ENCODE results near the gene RPTOR. TPM values are rescaled to one million over a fixed set of nuclear protein-coding genes. Genes with fewer than 3 reads are reported as not detected.

The RPTOR gene
- total and polyA plus RNA-seq, 4 experiments from 2014 or later = 2.4 to 51.8 (median 29.6) TPM

GRCh38 chr17:80633994-80634566, 89.4 kb downstream of the RPTOR start:
- Mint-ChIP-seq H3K27ac (peak overlapping the region in 1 of 7 donors; percentile 10), H3K4me1 (peaks cover 12 to 34% (median 24%) of the 10 kb centered on the region in 4 donors), H3K27me3 (no peaks in the 10 kb centered on the region), H3K36me3 (no peaks in the 10 kb centered on the region), H3K4me3 (peak overlapping the region in 1 of 8 donors; percentile 37), H3K9me3 (peaks cover 0 to 4% (median 0%) of the 10 kb centered on the region in 8 donors)
- ChIA-PET POLR2A (ENCODE audit: partially characterized antibody) (no interaction called here), CTCF (ENCODE audit: partially characterized antibody) (interaction anchor here (1.0 kb wide), 1 partner anchor 97 kb away, joined by 3 read pairs; no protein-coding TSS in a partner anchor)
- Histone ChIP-seq H3K36me3 (ENCODE audit: insufficient read depth, low read length) (no peaks in the 10 kb centered on the region), H3K4me3 (ENCODE audit: low read length in 2 of 2) (no peak overlapping the region), H3K9me3 (ENCODE audit: control insufficient read depth in 1 of 2, low read length in 2 of 2) (no peaks in the 10 kb centered on the region), H3K27me3 (ENCODE audit: insufficient read depth, low read length) (no peaks in the 10 kb centered on the region), H3K4me1 (ENCODE audit: insufficient read depth, low read length) (no peaks in the 10 kb centered on the region), H3K27ac (ENCODE audit: low read depth, low read length) (no peak overlapping the region)
- no peak for DNase-seq
- intact Hi-C loops (cut with micrococcal nuclease) = no loop called here

GRCh38 chr17:80636361-80637018, 91.9 kb downstream of the RPTOR start:
- Mint-ChIP-seq H3K4me1 (peaks cover 12 to 34% (median 24%) of the 10 kb centered on the region in 4 donors), H3K9me3 (peaks cover 0 to 4% (median 0%) of the 10 kb centered on the region in 8 donors), H3K27me3 (no peaks in the 10 kb centered on the region), H3K4me3 (peak overlapping the region in 2 of 8 donors; percentile 23 to 43), H3K27ac (peak overlapping the region in 1 of 7 donors; percentile 62), H3K36me3 (peaks cover 0 to 10% of the 10 kb centered on the region in 2 donors)
- Histone ChIP-seq H3K4me3 (ENCODE audit: low read length in 2 of 2) (no peak overlapping the region), H3K4me1 (ENCODE audit: insufficient read depth, low read length) (no peaks in the 10 kb centered on the region), H3K27me3 (ENCODE audit: insufficient read depth, low read length) (no peaks in the 10 kb centered on the region), H3K27ac (ENCODE audit: low read depth, low read length) (no peak overlapping the region), H3K9me3 (ENCODE audit: control insufficient read depth in 1 of 2, low read length in 2 of 2) (no peaks in the 10 kb centered on the region), H3K36me3 (ENCODE audit: insufficient read depth, low read length) (no peaks in the 10 kb centered on the region)
- POLR2A ChIA-PET (ENCODE audit: partially characterized antibody) = interaction anchor here (1.0 kb wide), 1 partner anchor 85 kb away, joined by 3 read pairs; no protein-coding TSS in a partner anchor
- CTCF ChIA-PET (ENCODE audit: partially characterized antibody) = interaction anchor here (1.2 kb wide), 1 partner anchor 262 kb away, joined by 3 read pairs; no protein-coding TSS in a partner anchor
- intact Hi-C loops (cut with micrococcal nuclease) = no loop called here
- DNase-seq = no peak

GRCh38 chr17:80637048-80637781, 92.6 kb downstream of the RPTOR start:
- Mint-ChIP-seq H3K4me3 (peak overlapping the region in 3 of 8 donors; percentile 23 to 43 (median 25)), H3K4me1 (peaks cover 8 to 30% (median 20%) of the 10 kb centered on the region in 4 donors), H3K27me3 (no peaks in the 10 kb centered on the region), H3K36me3 (peaks cover 0 to 10% of the 10 kb centered on the region in 2 donors), H3K27ac (peak overlapping the region in 1 of 7 donors; percentile 54), H3K9me3 (peaks cover 0 to 4% (median 0%) of the 10 kb centered on the region in 8 donors)
- DNase-seq = no peak
- no peaks in the 10 kb centered on the region for H3K36me3 ChIP-seq (ENCODE audit: insufficient read depth, low read length)
- ChIA-PET CTCF (ENCODE audit: partially characterized antibody) (interaction anchor here (0.6 to 1.2 kb wide), 5 partner anchors 12 to 261 kb away, joined by 3 read pairs; no protein-coding TSS in a partner anchor), POLR2A (ENCODE audit: partially characterized antibody) (interaction anchor here (1.0 to 1.6 kb wide), 3 partner anchors 10 to 84 kb away, joined by 3 to 8 read pairs (median 4); no protein-coding TSS in a partner anchor)
- no peak overlapping the region for H3K27ac ChIP-seq (ENCODE audit: low read depth, low read length)
- no peaks in the 10 kb centered on the region for H3K27me3 ChIP-seq (ENCODE audit: insufficient read depth, low read length)
- H3K9me3 ChIP-seq (ENCODE audit: control insufficient read depth in 1 of 2, low read length in 2 of 2) = no peaks in the 10 kb centered on the region
- no peak overlapping the region for H3K4me3 ChIP-seq (ENCODE audit: low read length in 2 of 2)
- H3K4me1 ChIP-seq (ENCODE audit: insufficient read depth, low read length) = no peaks in the 10 kb centered on the region
- intact Hi-C loops (cut with micrococcal nuclease) = no loop called here

DNA sequence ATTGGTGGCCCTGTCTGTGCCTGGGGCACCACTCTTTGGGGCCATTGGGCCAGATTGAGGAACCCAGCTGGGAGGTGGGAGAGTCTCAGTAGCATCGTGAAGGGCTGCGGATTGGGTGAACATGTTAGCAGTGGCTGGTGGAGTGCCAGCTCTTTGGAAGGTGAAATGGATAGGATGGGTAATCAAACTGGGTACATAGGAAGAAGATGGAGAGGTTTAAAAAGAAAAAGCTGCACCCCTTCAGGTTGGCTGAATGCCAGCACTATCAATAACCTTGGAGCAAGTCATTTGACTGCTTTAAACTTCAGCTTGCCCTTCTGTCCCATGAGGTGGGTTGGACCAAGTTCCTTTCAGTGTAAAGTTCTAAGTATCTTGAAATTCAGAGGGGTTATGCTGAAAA, 95.0 kb downstream of the RPTOR start:
- no peaks in the 10 kb centered on the region for H3K27me3 Mint-ChIP-seq
- no peaks in the 10 kb centered on the region for H3K36me3 ChIP-seq (ENCODE audit: insufficient read depth, low read length)
- POLR2A ChIA-PET (ENCODE audit: partially characterized antibody) = no interaction called here
- CTCF ChIA-PET (ENCODE audit: partially characterized antibody) = no interaction called here
- H3K9me3 Mint-ChIP-seq = peaks cover 0 to 4% (median 0%) of the 10 kb centered on the region in 8 donors
- H3K36me3 Mint-ChIP-seq = peaks cover 2 to 22% of the 10 kb centered on the region in 2 donors
- H3K4me3 ChIP-seq (ENCODE audit: low read length in 2 of 2) = no peak overlapping the region
- no peak overlapping the region for H3K27ac ChIP-seq (ENCODE audit: low read depth, low read length)
- no peaks in the 10 kb centered on the region for H3K9me3 ChIP-seq (ENCODE audit: control insufficient read depth in 1 of 2, low read length in 2 of 2)
- H3K4me1 ChIP-seq (ENCODE audit: insufficient read depth, low read length) = no peaks in the 10 kb centered on the region
- no peak for DNase-seq
- H3K4me3 Mint-ChIP-seq = no peak overlapping the region
- intact Hi-C loops (cut with micrococcal nuclease) = no loop called here
- H3K27ac Mint-ChIP-seq = peak overlapping the region in 1 of 7 donors; percentile 22
- H3K27me3 ChIP-seq (ENCODE audit: insufficient read depth, low read length) = no peaks in the 10 kb centered on the region
- H3K4me1 Mint-ChIP-seq = peaks cover 4 to 28% (median 16%) of the 10 kb centered on the region in 4 donors

DNA sequence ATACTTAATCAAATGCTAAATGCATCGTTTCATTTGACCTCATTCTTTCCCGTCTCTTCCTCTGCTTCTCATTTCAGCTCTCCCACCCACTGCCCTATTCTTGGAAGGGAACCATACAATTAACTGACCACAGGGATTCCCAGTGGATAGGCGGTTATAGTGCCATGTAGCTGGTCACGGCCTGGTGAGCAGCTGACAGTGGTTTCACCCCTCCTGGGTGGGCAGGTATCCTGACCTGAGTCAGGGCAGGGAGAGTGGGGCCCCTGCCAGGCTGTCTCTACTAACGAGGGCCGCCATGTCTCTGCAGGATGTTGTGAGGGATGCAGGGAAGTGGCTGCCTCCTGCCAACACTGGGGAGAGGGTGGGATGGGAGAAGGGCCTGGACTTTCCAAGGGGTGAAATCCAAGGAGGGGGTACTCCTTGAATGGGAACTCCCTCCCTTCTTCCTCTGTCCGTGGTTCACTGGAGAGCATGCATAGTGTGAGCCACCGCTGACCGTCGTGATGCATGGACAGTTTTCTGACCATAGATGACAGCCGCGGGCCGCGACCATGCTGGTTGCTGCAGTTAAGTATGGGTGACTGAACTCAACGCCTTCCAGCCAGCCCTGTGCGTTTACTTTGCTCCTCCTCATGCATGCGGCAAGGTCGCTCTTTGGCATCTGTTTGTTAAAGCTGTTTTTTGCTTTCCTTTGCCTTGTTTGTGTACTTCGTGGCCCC, 95.9 kb downstream of the RPTOR start:
- Histone ChIP-seq H3K27ac (ENCODE audit: low read depth, low read length) (no peak overlapping the region), H3K4me1 (ENCODE audit: insufficient read depth, low read length) (peaks cover 4% of the 10 kb centered on the region), H3K36me3 (ENCODE audit: insufficient read depth, low read length) (no peaks in the 10 kb centered on the region), H3K4me3 (ENCODE audit: low read length in 2 of 2) (no peak overlapping the region), H3K9me3 (ENCODE audit: control insufficient read depth in 1 of 2, low read length in 2 of 2) (no peaks in the 10 kb centered on the region), H3K27me3 (ENCODE audit: insufficient read depth, low read length) (no peaks in the 10 kb centered on the region)
- no peaks in the 10 kb centered on the region for H3K9me3 Mint-ChIP-seq
- peaks cover 2 to 26% of the 10 kb centered on the region in 2 donors for H3K36me3 Mint-ChIP-seq
- H3K4me1 Mint-ChIP-seq = peaks cover 5 to 32% (median 17%) of the 10 kb centered on the region in 4 donors
- no peak overlapping the region for H3K27ac Mint-ChIP-seq
- POLR2A ChIA-PET (ENCODE audit: partially characterized antibody) = no interaction called here
- no peak overlapping the region for H3K4me3 Mint-ChIP-seq
- H3K27me3 Mint-ChIP-seq = no peaks in the 10 kb centered on the region
- intact Hi-C loops (cut with micrococcal nuclease) = no loop called here
- CTCF ChIA-PET (ENCODE audit: partially characterized antibody) = no interaction called here
- DNase-seq = no peak

DNA sequence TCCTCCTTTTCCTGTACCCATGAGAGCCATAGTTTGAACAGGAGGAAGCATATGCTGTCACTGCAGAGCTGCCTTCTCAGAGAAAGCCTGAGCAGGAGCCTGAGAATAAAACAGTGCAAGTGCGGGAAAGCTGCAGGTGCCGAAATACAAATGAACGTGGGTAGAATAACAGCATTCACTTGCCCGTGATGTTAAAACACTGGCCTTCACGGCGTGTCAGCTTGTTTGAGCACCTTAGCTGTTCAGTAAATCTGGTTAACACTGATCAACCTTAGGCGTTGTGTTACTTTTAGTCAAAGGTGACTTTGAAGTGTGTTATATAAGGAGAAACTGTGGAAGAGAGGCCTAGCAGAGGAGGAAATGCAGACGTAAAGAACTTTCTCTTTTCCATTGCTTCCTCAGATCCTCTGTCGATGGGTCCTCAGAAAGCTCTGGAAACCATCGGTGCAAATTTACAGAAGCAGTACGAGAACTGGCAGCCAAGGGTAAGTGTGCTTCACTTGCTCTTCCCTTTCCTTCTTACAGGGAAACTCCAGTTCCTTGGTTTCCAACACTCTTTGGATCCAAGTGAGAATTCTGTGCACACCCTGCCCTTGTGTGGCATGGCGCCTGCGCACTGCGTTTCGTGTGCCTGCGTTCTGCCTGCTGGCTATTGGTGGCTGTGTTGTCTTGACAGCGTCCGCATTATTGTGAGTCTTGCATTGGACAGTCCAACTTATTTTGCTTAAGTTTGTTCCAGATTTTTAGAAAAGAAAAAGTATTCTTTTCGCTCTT, 98.9 kb downstream of the RPTOR start:
- no peak for DNase-seq
- Histone ChIP-seq H3K4me3 (ENCODE audit: low read length in 2 of 2) (no peak overlapping the region), H3K9me3 (ENCODE audit: control insufficient read depth in 1 of 2, low read length in 2 of 2) (no peaks in the 10 kb centered on the region), H3K27ac (ENCODE audit: low read depth, low read length) (no peak overlapping the region), H3K36me3 (ENCODE audit: insufficient read depth, low read length) (no peaks in the 10 kb centered on the region), H3K4me1 (ENCODE audit: insufficient read depth, low read length) (peaks cover 34% of the 10 kb centered on the region), H3K27me3 (ENCODE audit: insufficient read depth, low read length) (no peaks in the 10 kb centered on the region)
- H3K4me1 Mint-ChIP-seq = peaks cover 19 to 47% (median 30%) of the 10 kb centered on the region in 4 donors
- peak overlapping the region in 4 of 7 donors; percentile 8 to 36 (median 16) for H3K27ac Mint-ChIP-seq
- intact Hi-C loops (cut with micrococcal nuclease) = no loop called here
- CTCF ChIA-PET (ENCODE audit: partially characterized antibody) = interaction anchor here (1.0 kb wide), 1 partner anchor 68 kb away, joined by 3 read pairs; no protein-coding TSS in a partner anchor
- POLR2A ChIA-PET (ENCODE audit: partially characterized antibody) = no interaction called here
- H3K27me3 Mint-ChIP-seq = no peaks in the 10 kb centered on the region
- H3K9me3 Mint-ChIP-seq = no peaks in the 10 kb centered on the region
- peak overlapping the region in 3 of 8 donors; percentile 10 to 22 (median 16) for H3K4me3 Mint-ChIP-seq
- peaks cover 2 to 33% of the 10 kb centered on the region in 2 donors for H3K36me3 Mint-ChIP-seq

Measured in CD4-positive, alpha-beta memory T cell (primary cell).